HG03439 (cell line): ENCODE results near the gene EYA2.

ENCODE experiments used
- ATAC-seq: cut with Tn5 transposase; IDR thresholded peaks from one replicate; pipeline ENCODE4 v1.9.1; 2021; ENCODE audit warnings: mild to moderate bottlenecking, moderate library complexity; ENCODE audit not compliant: unreplicated experiment

The EYA2 gene

GRCh38 chr20:47127546-47127945, 232.9 kb downstream of the EYA2 start:
- ATAC-seq, result no peak

GRCh38 chr20:47127999-47128398, 233.4 kb downstream of the EYA2 start:
- no peak for ATAC-seq

- no peak for ATAC-seq
Observed at GRCh38 chr20:47129306-47129705, 234.7 kb downstream of the EYA2 start.

- ATAC-seq, result no peak
Observed at GRCh38 chr20:47133809-47134456, 239.3 kb downstream of the EYA2 start.

- no peak for ATAC-seq
Observed at GRCh38 chr20:47136782-47137181, 242.1 kb downstream of the EYA2 start.

- no peak for ATAC-seq
Observed at GRCh38 chr20:47137231-47137870, 242.7 kb downstream of the EYA2 start.

- ATAC-seq, result no peak
Observed at GRCh38 chr20:47139934-47140535, 245.4 kb downstream of the EYA2 start.

GRCh38 chr20:47141350-47141921, 246.8 kb downstream of the EYA2 start:
- ATAC-seq, result no peak

- ATAC-seq, result no peak
Observed at GRCh38 chr20:47141941-47142773, 247.5 kb downstream of the EYA2 start.

- no peak for ATAC-seq
Observed at GRCh38 chr20:47142774-47143170, 248.1 kb downstream of the EYA2 start.

GRCh38 chr20:47143657-47144056, 249.0 kb downstream of the EYA2 start:
- no peak for ATAC-seq

GRCh38 chr20:47144463-47144862, 249.8 kb downstream of the EYA2 start:
- no peak for ATAC-seq

- no peak for ATAC-seq
Observed at GRCh38 chr20:47146686-47147085, 252.0 kb downstream of the EYA2 start.

GRCh38 chr20:47148059-47148458, 253.4 kb downstream of the EYA2 start:
- ATAC-seq, result no peak

GRCh38 chr20:47149939-47150338, 255.3 kb downstream of the EYA2 start:
- ATAC-seq, result no peak

- no peak for ATAC-seq
Observed at GRCh38 chr20:47150403-47151152, 255.9 kb downstream of the EYA2 start.

GRCh38 chr20:47152068-47152467, 257.4 kb downstream of the EYA2 start:
- no peak for ATAC-seq

GRCh38 chr20:47154089-47154488, 259.4 kb downstream of the EYA2 start:
- ATAC-seq, result no peak

- ATAC-seq, result no peak
Observed at GRCh38 chr20:47156301-47157137, 261.9 kb downstream of the EYA2 start.

GRCh38 chr20:47159166-47159565, 264.5 kb downstream of the EYA2 start:
- ATAC-seq, result no peak
